ENCODE measurements around the gene PPP1R37. TPM values are rescaled to one million over a fixed set of nuclear protein-coding genes. Genes with fewer than 3 reads are reported as not detected.

PPP1R37 gene
- total RNA-seq, 1 donor from 2014 or later = 36.5 TPM

DNA sequence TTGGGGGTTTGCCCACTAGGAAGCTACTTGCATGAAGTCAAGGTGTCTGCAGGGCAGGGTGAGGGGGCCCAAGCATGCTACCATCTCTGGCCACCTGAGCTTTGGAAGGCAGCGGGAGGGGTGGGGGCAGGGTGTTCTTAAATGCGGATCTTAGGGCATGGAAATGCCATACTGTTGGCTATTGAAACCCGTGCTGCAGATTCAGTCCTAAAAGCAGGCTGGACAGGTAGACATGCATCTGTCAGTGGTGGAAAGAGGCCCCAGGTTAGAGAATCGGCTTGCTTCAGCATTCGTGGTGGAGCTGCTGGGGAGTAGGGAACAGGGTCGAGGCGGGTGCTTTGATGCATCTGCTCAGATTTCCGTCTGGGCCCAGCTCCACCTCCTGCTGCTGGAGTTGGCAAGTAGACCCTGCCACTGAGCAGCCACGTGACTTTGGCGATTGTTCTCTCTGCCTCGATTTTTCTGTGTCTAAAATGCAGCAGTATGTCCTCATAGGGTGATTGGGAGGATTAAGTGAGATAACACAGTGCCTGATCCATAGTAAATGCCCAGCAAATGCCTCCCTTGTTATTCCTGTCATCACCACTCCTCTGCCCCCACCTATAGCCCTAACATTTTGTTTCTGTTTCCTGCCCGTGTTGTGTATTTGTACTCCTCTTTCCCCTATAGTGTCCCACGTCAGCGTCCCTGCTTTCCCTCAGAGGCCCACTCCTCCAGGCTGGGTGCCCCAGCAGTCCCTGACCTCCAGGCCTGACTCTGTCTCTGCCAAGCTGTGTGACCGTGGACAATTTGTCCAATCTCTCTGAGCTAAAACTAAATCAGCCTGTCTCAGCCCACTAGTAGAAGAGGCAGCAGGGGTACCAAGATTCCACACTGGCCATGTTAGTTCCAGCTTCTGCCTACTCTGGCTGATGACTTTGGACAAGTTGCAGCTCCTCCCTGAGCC lies 5.8 kb downstream of the PPP1R37 start:
- TF ChIP-seq, protein P1, sequence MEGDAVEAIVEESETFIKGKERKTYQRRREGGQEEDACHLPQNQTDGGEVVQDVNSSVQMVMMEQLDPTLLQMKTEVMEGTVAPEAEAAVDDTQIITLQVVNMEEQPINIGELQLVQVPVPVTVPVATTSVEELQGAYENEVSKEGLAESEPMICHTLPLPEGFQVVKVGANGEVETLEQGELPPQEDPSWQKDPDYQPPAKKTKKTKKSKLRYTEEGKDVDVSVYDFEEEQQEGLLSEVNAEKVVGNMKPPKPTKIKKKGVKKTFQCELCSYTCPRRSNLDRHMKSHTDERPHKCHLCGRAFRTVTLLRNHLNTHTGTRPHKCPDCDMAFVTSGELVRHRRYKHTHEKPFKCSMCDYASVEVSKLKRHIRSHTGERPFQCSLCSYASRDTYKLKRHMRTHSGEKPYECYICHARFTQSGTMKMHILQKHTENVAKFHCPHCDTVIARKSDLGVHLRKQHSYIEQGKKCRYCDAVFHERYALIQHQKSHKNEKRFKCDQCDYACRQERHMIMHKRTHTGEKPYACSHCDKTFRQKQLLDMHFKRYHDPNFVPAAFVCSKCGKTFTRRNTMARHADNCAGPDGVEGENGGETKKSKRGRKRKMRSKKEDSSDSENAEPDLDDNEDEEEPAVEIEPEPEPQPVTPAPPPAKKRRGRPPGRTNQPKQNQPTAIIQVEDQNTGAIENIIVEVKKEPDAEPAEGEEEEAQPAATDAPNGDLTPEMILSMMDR (IDR thresholded peaks at IDR 0.05; ENCODE audit: insufficient read depth, low read length, poor library complexity, severe bottlenecking) = no peak
- DNase-seq (ENCODE audit: low read depth) = no peak
- Histone ChIP-seq H3K36me3 (ENCODE audit: control insufficient read depth, insufficient read depth, low read length) (no peaks in the 10 kb centered on the region), H3K27me3 (ENCODE audit: control insufficient read depth, insufficient read depth, low read length) (no peaks in the 10 kb centered on the region), H3K4me3 (ENCODE audit: low read depth, low read length) (no peak overlapping the region)

DNA sequence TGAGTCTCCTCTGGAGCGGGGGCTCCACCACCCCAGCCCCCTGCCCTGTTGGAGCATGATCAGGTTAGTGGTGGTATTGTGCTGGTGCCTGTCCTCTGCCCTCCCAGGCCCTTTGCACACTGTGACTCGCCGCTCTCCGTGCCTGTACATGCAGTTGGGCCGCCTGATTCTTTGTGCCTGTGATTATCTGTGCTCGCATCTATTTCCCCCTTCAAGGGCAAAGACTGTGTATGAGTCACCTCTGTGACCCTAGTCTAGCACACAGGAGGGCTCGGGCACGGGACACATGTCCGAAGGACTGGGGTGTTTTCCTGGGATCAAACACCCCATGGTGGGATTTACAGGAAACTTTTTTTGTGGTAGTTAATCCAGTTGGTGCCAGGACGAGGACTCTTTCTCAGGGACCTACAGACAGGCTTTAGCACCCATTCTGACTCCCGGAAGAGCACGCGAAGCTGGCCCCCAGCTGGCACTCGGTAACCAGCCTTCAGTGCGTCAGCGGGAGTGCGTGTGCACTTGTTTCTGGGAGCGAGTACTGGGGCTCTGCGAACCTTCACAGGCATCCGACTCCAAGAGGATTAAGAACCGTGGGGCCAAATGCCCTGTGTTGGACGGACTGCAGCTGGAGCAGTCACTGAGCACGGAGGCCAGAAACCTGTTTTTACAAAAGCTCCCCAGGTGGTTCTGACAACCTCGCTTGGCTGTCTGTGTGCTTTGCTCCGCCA lies 6.7 kb downstream of the PPP1R37 start:
- TF ChIP-seq, protein P1 (IDR thresholded peaks at IDR 0.05; ENCODE audit: insufficient read depth, low read length, poor library complexity, severe bottlenecking) = no peak

DNA sequence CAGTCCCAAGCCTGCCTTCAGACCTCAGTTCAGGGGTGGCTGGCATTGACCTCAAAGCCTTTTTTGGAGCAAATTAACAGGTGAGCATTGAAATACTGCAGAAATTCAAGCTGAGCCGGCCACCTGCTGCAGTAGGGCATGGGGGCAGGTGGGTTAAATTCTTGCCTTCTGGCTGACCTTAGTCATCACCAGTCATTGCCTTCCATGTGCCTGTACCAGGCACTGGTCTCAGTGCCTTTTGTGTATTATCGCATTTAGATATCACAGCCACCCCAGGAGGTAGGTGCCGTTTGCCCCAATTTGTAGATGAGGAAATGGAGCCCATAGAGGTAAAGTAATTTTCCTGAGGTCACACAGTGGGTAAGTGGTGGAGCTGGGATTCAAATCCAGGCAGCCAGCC lies 7.2 kb downstream of the PPP1R37 start:
- TF ChIP-seq, protein P1 (IDR thresholded peaks at IDR 0.05; ENCODE audit: insufficient read depth, low read length, poor library complexity, severe bottlenecking) = no peak
- H3K4me3 ChIP-seq (ENCODE audit: low read depth, low read length) = no peak overlapping the region
- H3K36me3 ChIP-seq (ENCODE audit: control insufficient read depth, insufficient read depth, low read length) = no peaks in the 10 kb centered on the region
- no peaks in the 10 kb centered on the region for H3K27me3 ChIP-seq (ENCODE audit: control insufficient read depth, insufficient read depth, low read length)
- no peak for DNase-seq (ENCODE audit: low read depth)

More for the DNA sequence above, 6.7 kb downstream of the PPP1R37 start:
- Histone ChIP-seq H3K27me3 (ENCODE audit: control insufficient read depth, insufficient read depth, low read length) (no peaks in the 10 kb centered on the region), H3K4me3 (ENCODE audit: low read depth, low read length) (no peak overlapping the region), H3K36me3 (ENCODE audit: control insufficient read depth, insufficient read depth, low read length) (no peaks in the 10 kb centered on the region)
- no peak for DNase-seq (ENCODE audit: low read depth)

DNA sequence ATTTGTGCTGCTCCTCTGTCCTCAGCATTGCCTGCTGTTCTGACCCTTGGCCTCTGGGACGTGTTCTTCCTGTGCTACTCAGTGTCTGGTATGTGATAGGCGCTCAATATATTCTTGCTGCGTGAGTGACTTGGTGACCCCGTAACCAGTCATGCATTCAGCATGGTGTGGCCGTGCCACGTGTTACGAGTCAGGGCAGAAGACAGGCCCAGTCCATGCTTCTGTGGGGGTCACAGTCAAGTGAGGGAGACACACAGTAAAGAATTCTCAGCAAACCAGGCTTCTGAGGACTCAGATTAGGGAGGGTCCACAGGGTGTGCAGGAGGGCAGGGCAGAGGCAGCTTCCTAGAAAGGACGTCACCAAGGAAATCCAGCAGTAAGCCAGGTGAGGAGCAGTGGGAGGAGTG lies 7.9 kb downstream of the PPP1R37 start:
- no peak for DNase-seq (ENCODE audit: low read depth)

DNA sequence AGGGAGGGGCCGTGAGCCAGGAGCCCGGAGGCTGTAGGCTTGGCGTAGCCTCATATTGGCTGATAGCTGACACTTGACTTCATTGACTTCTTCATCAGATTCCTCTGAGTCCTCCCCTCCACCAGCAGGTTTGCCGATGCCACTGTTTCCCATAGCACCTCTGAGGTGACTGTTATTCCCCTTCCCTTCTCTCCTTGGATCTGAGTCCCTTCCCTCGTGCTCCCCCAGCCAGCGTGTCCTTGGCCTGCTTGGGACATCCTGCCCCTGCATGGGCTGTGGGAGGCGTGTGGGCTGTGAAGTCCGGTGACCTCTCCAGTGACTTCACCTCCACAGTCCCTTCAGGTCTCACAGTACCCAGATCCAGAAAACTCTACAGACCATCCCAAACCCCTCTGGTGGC lies 8.8 kb downstream of the PPP1R37 start:
- Histone ChIP-seq H3K4me3 (ENCODE audit: low read depth, low read length) (no peak overlapping the region), H3K27me3 (ENCODE audit: control insufficient read depth, insufficient read depth, low read length) (no peaks in the 10 kb centered on the region), H3K36me3 (ENCODE audit: control insufficient read depth, insufficient read depth, low read length) (no peaks in the 10 kb centered on the region)
- no peak for DNase-seq (ENCODE audit: low read depth)
- TF ChIP-seq, protein P1 (IDR thresholded peaks at IDR 0.05; ENCODE audit: insufficient read depth, low read length, poor library complexity, severe bottlenecking) = no peak

More for the DNA sequence above, 7.9 kb downstream of the PPP1R37 start:
- no peak overlapping the region for H3K4me3 ChIP-seq (ENCODE audit: low read depth, low read length)
- TF ChIP-seq, protein P1 (IDR thresholded peaks at IDR 0.05; ENCODE audit: insufficient read depth, low read length, poor library complexity, severe bottlenecking) = no peak
- no peaks in the 10 kb centered on the region for H3K27me3 ChIP-seq (ENCODE audit: control insufficient read depth, insufficient read depth, low read length)
- H3K36me3 ChIP-seq (ENCODE audit: control insufficient read depth, insufficient read depth, low read length) = no peaks in the 10 kb centered on the region
